Stimulated activated CD4-positive, alpha-beta T cell treated with anti-CD3 and anti-CD28 coated beads, TNF-alpha, amount 100 ng/mL, for 24 hours (primary cell): Measurements from ENCODE around the gene EML3.
"Not testable (repeated sequence)": the region's sequence is repeated elsewhere in the genome, so short reads cannot be mapped to it uniquely, and the experiment has no call there.

Experiments
- DNase-seq, 3 experiments: peaks; one replicate each; pipeline ENCODE4 v3.0.0-alpha.2; 2020; ENCODE audit warnings: low read depth in 3 of 3

Gene EML3

DNA sequence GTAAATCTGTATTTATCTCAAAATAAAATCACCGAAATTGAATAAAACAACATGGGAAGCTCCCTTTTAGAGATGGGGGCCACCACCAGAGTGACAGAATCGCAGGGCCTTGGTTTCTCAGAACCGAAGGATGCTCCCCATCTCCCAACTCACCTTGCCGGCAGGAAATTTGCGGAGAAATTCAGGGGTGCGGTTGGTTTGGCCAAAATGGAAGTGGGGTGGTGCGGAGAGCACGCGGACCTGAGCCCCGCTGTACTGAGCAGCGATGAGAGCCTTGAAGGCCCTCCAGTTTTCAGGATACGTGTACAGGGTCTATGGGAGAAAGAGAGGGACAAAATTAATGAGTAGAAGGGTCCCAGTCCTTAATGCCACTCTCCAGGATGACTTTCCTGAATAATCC is 40.1 kb downstream of the EML3 start:
- no peak for DNase-seq

DNA sequence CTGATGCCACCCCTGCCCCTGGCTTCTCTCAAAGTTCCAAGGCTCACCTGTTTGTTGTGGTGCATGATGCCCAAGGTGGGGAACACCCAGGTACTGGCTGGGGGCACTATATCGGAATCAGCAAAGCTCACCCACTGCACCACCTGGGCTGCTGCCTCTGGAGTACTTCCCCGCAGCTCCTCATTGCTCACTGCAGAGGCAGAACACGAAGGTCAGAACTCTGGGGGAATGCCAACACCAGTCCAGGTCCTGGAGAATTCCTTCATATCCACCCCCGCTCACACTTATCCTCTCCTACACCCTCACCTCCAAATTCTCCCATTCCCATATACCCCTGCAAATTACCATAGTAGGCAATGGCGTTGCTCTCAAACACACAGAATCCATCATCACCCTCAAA is 41.1 kb downstream of the EML3 start:
- not testable (repeated sequence) for DNase-seq

DNA sequence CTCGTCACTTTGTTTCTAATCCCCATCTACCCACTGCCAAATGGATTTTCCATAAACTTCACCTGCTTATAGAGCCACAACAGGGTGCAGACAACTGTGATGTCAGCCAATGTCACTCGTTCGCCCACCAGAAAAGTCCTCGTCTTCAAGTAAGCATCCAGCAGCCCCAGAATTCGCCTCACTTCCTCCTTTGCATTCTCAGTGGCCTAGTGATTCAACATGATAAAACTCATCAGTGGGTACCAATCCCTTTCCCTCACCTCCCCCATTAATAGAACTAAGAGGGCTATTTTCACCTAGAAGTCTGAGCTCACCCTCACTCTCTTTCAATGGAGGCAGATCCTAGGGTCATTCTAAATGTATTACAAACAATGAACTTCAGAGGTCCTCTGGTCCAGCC is 41.7 kb downstream of the EML3 start:
- DNase-seq = not testable (repeated sequence)

DNA sequence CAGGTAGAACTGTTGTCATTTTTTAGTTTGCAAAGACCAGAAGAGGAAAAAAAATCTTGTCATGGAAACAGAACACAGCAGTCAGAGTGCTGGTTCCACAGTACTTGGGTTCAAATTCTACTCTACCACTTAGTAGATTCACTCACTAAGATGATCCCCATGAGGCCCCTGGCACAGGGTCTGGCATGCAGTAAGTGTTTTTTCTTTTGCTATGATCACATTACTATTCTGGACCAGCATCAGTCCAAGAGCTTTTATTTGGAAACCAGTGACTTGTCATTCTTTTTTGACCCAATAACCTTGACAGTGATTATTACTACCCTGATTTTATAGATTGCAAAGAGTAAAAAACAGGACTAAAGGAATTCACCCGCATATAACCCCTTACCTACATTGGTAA is 43.0 kb downstream of the EML3 start:
- no peak for DNase-seq

DNA sequence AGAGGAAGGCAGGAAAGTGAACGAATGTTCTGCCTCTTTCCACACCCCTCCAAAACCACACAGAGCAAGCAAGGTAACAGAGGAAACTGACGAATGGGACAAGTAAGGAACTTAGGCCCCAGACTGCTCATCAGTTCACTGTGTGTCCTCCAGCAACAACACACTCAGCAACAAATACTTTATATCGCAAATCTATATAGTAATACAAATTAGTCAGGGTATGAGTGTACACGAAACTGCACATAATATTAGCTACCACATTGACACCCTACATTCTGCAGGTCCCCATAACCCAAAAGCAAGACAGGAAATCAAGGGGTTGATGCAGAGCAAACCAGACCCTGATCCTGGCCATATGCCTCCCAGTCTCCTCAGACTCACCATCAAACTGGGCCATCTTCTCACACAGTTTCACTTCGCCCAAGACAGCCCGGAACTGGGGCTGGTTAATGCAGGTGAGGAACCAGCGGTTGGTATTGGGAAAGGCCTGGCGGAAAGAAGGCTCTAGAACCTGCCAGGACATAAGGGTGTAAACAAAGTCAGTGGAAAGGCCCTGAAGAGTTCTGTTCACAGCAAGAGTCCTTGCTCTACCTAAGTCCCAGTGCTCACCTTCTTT is 45.4 kb downstream of the EML3 start:
- DNase-seq = no peak

DNA sequence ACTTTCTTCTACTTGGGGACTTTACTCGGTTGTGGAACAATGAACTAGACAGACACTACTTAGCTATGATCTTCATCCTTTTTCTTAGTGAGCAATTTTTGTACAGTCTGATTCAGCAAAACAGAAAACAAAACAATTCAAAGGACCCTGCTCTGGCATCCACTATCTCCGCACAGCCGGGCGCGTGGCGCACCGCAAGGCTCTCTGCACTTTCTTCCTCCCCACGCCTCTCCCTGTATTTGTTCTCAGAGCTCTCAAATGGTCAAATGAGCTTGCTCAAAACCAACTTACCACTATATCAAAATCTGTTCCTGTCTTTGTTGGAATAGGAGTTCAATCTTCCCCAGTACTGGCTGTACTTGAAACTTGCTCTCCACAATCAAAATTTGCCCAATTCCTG is 46.3 kb downstream of the EML3 start:
- no peak for DNase-seq

DNA sequence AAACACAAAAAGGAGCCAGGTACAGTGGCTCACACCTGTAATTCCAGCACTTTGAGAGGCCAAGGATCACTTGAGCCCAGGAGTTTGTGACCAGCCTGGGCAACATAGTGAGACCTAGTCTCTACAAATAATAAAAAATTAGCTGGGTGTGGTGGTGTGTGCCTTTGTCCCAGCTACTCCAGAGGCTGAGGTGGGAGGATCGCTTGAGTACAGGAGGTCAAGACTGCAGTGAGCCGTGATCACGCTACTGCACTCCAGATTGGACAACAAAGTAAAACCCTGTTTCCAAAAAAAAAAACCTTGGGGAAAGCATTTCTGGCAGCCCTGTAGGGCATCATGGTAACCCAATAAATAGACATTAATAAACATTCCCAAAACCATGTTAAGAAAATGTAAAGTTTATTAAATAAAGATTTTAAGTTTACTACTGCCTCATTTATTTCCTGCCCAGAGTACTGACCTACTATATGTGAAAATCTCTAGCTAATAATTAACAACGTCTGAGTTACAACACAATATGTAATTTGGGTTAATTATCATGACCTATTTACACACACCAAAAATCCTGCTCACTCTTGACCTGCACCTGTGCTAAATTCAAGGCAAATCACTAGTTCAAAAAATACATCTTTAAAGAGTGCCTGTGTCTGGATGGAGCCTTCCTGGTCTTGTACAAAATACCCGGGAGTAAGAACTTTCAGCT is 47.3 kb downstream of the EML3 start:
- no peak for DNase-seq

DNA sequence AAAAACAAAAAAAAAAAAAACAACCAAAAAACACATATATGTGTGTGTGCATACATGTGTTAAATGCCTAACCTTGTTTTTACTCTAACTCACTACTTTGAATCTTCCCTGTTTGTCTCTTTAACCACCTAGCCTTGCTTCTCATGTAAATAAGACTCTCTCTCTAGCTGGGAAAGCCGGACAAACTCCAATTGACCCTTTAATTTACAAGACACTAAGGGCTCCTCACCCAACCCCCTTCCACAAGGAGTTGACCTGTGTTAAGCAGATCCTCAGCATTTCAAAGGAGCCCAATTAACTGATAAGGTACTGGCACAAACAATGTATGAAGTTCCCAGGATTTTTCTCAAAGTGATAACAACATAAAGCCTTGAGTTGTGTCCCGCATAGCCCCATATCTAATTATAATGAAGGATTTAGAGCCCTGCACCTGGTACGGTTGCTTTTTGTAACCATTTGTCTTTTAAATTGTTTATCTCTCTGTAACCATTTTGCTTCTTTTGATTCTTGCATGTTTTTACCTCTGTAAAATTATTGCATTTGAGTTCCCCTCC is 50.8 kb downstream of the EML3 start:
- not testable (repeated sequence) for DNase-seq

DNA sequence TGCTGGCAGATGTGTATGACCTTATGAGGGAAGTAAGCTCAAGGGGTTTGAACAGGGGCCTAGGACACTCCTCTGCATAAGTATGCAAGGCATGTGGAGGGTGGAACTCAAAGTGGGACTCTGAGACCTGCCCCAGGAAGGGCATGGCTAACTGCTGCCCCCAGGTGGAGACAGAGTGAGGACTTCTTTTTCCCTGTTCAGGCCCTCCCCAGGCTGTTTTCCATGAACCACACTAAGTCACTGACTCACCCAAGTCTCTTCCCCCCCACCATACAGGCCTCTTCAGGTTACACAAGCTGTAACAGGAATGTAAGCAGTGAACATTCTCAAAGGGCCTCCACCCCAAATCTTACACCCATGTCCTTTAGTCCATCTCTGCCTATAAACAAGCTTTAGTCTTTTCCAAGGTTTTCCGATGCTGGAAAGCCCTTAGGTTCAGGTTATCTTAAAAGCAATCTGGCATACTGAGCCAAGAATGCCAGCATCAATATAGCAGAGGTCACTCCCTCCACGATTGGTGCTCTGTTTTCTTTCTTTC is 51.9 kb downstream of the EML3 start:
- peak in 2 of 3 experiments; percentile 64 to 68 for DNase-seq

DNA sequence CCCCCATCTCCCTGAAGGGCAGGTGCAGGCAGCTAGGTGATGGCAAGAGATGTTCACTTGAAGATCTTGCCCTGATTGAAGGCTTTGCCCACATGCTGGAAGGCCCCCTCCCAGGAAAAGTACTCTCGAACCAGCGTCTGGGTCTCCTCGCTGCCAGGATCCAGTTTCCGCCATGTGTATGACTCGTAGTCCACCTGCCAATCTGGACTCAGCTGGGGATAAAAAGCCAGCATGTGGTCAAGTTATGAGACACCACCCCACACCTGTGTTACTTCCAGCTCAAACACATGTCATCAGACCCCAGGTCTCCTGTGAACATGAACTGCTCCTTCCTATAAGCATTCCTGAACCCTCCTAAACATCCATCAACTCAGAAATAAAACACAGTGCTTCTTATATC is 52.9 kb downstream of the EML3 start:
- DNase-seq = not testable (repeated sequence)

DNA sequence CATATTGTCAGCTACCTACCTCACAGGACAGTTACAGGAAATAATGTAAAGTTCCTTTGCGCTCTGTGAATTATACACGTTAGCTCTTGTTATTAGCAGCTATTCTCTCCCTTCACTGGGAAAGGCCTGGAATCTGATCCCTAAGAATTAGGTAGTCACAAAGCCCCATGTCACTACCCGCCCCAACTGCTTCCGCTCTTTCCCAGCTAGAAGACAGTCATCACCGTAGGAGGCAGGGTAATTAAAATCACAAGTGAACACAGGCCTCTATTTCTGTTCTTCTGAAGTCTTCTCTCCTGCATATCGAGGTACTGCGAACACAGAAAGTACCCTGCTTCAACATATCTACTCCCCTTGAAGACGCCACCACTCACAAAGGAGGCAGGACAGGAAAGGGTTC is 53.4 kb downstream of the EML3 start:
- DNase-seq = no peak

DNA sequence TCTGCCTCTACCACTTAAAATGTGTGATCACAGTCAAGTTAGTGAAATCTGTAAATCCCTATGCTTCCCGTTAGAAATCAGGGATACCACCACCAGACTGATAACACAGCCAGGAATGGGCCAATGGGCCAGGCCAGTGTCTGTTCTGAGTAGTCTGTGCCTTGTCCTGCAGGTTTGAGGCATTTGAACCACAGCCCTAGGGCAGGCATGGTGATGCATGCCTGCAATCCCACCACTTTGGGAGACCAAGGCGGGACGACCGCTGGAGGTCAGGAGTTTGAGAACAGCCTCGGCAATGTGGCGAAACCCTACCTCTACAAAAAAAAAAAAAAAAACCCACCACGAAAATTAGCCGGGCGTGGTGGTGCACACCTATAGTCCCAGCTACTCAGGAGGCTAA is 53.9 kb downstream of the EML3 start:
- DNase-seq = no peak

DNA sequence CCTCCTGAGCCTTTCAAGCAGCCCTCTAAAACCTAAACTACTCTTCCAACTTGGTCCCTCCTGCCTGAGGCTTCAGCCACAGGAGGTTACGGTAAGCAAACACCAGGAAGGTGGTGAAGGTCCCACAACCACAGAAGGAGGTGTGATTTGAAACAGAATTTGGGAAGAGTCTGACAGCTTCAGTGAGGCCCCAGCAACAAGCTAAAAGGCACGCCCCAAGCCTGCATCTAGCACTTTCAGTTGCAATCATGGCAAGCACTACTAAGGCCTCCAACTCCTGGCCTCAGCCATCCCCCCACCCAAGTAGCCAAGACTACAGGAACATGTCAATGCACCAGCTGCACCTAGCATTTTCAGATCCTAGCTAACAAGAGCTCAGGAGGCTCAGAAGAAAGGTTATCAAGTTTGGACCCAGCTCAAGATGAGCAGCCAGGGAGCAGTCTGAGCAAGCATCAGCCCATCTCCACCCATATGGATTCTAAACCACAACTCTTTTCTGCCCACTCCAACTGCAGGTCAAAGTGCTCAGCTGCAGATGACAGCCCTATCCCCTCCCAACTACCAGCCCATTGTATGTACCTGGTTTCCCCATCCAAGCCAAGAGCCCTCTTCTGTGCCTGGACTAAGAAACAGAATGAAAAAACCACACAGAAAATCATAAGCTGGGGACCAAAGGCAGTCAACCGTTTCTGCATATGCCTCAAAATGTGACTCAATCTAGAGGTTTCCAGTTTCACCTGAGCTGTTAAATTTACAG is 55.5 kb downstream of the EML3 start:
- DNase-seq = no peak

DNA sequence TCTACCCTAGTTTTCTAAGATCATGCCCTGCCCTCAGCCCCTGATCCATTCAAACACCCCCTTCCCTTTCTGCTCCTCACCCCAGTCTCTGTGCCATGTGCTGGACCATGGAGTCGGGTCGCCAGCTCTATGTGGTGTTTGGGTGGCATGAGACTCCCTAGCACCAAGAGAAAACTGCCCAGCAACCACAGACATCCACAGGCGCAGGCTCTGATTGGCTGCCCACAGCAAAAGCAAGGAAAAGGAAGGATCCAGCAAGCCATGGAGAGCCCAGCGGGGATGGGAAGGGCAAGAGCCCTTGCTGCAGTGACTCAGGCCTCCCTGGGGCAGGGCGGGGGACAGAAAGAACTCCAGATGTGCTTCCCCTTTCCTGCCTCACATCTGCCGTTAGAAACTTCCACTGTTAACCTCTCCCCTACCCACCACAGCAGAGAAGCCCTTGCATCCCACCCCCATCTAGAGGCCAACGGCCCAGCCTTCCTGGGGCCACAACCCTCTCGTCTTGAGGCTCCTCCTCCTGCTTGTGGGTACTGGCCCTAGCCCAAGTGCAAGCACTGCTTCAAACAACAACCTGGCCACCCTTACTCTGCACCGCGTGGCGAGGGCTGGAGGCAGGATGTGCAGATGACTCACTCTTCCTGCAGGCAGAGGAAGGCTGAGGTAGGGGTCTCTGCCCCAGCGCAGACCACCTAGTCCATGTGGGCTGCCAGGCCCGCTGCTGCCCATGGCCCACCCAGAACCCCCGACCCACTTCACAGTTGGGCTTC is 56.3 kb downstream of the EML3 start:
- DNase-seq = peak in 1 of 3 experiments; percentile 83

DNA sequence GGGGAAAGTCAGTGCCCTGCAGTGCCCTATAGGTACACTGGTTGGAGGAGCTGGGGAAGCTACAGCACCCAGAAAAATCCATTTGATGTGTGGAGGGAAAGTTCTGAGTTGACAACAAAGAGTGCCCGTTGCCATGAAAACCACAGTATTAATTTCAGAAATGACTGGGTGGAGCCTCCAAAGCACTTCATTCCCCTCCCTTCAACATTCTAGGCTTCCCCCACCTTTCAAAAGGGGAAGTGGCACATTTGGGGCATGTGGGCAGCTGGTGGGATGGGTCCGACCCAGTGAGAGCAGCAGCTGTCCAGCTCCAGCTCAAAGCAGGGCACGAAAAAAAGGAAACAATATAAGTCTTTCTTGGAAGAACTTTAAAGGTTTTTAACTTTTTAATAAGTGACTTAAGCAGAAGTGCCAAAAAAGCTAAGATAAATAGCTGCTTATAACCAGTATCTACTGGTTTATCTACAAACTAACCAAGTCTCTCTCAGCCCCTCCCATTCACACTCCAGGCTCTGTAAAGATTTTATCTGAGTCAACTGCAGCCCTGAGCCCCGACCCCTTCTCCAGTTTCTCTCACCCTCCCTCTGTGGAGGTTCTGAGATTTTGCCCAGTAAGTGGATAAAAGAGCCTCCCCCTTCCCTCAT is 57.0 kb downstream of the EML3 start:
- no peak for DNase-seq

DNA sequence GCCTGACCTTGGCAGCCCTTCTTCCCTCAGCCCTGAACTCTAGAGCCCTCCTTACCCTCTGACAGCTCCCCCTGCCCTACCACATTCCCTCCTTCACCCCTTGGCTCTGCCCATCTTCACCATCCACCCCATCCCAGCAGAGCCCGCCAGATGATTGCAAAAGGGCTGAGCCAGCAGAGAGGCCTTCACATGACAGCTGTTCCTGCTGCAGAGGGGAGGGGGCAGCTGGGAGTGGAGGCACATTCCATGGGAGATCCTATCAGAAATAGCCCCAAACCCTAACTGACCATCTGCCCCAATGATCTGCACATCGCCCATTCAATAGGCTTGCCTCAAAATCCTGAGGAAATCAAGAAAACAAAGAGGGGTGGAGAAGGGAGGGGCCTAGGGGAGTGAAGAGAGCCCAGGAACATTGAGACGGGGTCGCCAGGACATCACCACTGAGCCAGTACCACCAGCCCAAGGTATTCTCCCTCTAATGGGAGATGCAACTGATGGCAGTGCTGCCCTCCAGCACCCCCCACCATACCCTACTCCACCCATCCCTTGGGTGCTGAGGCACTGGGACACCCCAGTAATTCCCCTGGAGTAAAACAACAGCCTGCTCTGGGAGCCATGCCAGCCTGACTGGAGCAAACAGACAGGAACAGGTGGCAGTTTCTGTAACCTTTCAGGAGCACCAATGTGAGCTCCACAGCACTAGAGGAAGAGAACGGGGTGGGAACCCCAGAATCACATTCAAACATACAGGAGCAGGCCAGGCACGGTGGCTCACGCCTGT is 58.0 kb downstream of the EML3 start:
- no peak for DNase-seq

DNA sequence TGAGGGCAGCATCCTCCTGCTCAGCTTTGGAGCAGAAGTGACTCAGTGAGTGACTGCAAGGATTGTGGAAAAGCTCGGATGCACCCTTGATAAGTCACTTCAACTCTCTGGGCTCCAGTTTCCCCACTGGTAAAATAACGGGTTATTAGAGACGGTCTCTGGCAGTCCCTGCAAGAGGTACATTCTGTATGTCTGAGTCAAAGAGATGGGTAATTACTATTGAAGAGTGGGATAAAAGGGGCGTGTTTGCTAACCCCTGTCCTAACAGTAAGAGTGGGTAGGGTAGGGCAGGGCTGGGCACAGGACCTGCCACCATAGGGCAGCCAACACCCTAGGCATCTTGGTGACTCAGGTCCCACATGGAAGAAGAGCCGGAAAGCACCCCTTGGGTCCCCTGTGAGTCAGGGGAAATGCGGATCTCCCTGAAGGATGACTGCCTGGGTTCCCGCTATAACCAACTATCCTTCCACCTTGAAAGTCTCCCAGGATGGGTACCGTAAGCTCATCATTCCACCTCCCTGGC is 58.7 kb downstream of the EML3 start:
- no peak for DNase-seq

DNA sequence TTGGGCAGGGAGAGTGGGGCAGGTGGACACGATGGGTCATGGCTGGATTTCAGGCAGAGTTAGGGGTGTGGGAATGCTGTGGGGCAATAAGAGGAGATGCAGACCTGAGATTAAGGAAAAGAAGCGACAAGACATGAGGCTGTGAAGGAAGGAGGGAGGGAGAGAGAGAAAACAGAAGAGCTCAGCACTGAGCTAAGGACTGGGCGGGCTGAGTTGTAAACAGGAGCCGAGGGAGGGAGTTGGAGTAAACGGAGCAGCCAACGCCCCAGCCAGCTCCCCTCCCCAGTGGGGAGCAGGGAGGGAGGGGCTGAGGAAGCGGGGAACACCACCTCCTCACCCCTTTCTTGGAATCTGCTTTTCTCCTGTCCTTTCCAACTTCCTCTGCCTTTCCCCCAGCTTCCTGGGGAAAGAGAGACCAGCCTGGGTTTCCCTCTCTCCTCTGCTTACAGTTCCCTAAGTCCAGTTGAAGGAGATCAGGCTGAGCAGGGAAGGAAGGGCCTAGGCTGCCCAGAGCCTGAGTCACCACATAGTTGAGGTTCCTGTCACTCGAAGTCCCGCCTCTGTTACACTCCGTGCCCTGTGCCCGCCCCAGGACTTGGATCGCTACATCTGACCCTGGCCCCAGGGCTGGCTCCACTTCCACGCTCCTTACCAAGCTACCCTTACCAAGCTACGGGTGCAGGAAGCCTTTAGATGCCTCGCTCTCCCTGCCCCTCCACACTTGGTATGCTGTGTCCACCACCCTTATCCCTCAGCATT is 59.3 kb downstream of the EML3 start:
- DNase-seq = no peak

DNA sequence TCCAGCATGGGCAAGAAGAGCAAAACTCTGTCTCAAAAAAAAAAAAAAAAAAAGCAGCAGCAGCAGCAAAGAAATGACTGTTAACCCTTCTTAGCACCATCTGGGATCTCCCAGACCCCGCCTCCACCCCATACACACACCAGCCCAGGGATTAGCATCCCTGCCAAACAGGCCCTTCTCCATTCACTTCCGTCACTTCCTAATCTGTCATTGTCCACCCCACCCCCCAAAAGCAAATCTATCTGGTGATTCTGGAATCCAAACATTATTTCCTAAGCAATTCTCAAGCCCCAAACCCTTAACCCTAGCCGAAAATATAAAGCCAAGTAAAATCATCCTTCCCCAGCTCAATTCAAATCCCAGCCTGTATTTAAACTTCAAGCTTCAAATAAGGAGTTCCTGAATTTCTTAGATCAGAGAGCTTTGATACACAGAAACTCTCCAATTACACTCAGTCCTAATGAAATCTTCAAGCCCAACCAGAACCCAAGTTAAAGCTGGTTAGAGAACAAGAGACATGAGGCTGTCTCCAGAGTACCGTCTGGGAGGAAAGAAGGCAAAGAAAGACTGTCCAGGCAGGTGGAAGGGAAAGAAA is 60.0 kb downstream of the EML3 start:
- DNase-seq = no peak
